GM12878 (cell line): Measurements from ENCODE around the gene PHETA2.

ENCODE experiments used
- EGR1 ChIP-seq, 2 experiments: IDR thresholded peaks; 1 replicate in 1 of 2; 2 replicates in 1 of 2; pipeline ENCODE4 v1.6.1; 2011 to 2012; ENCODE audit warnings: low read depth in 2 of 2, low read length in 2 of 2, borderline replicate concordance in 1 of 2, mild to moderate bottlenecking in 1 of 2, moderate library complexity in 1 of 2
- NR2F1 ChIP-seq: fragments of 450-650 bp; conservative IDR thresholded peaks from 2 replicates; pipeline ENCODE4 v1.6.1; 2017; ENCODE audit warnings: mild to moderate bottlenecking
- POLR2A ChIP-seq: IDR thresholded peaks from 2 replicates; pipeline ENCODE4 v1.6.1; 2011; ENCODE audit warnings: low read depth, mild to moderate bottlenecking, low read length
- POLR2AphosphoS5 ChIP-seq: IDR thresholded peaks from 2 replicates; pipeline ENCODE4 v1.6.1; 2011; ENCODE audit warnings: mild to moderate bottlenecking, low read length, inconsistent platforms
- RAD21 ChIP-seq: IDR thresholded peaks from 2 replicates; pipeline ENCODE4 v1.6.1; 2011; ENCODE audit warnings: mild to moderate bottlenecking, low read depth, low read length, moderate library complexity; ENCODE audit not compliant: insufficient read depth
- RELA ChIP-seq: fragments of 450-650 bp; IDR thresholded peaks from 2 replicates; pipeline ENCODE4 v1.8.0; 2014; ENCODE audit warnings: borderline replicate concordance; ENCODE audit not compliant: partially characterized antibody
- TF ChIP-seq, protein P1 (sequence below), 3 experiments: IDR thresholded peaks in 2 of 3; conservative IDR thresholded peaks in 1 of 3; 2 replicates each; pipeline ENCODE4 v1.5.1; 2011; ENCODE audit warnings: low read depth in 3 of 3, low read length in 3 of 3, mild to moderate bottlenecking in 3 of 3, control low read depth in 2 of 3, moderate library complexity in 2 of 3, inconsistent platforms in 1 of 3, mixed read lengths in 1 of 3; ENCODE audit not compliant: control insufficient read depth in 2 of 3, insufficient read depth in 1 of 3; ENCODE audit errors: extremely low read depth in 1 of 3
- TF ChIP-seq, protein P2 (sequence below): fragments of 450-650 bp; IDR thresholded peaks from 2 replicates; pipeline ENCODE4 v1.6.1; 2014; ENCODE audit warnings: mild to moderate bottlenecking
- TF ChIP-seq, protein P3 (sequence below): fragments of 450-650 bp; IDR thresholded peaks from 2 replicates; pipeline ENCODE4 v1.6.1; 2017; ENCODE audit warnings: mild to moderate bottlenecking

DNA sequence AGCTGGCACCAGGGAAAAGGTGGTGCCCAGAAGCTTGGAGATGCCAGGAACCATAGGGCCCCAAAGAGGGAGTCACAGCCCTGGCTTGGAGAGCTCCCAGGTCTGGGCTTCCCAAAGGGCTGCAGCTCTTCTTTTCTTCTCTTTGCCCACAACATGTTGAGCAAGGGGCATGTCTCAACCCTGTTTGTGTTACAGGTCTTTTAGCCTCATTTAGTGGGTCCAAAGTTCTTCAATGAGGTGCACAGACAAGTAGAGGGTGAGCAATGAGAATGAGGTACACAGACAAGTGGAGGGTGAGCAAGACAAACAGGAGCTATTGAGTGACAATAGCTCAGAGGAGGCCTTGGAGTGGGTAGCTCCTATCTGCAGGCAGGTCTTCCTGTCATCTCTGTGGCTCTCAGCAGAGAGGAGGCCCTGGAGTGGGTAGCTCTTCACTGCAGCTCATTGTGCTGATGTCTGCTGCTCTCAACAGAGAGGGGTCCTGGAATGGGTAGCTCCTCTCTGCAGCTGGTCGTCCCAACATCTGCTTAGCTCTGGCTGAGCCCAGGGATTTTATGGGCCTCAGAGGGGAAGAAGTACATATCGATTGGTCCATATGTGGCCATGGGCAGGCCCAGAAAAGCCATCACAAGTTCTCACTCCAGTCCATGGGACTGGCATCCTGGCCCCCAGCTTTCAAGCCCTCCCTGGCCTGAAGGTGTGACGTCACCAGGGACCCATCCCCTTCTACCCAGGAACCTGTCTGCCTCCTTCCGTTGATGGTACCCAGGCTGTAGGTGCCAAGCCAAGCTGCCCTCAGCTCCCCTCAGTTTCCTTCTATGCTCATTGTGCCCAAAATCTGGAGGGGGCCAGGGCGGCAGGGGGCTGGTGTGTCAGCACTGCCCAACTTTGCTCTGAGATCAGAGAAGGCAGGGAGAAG lies 40.5 kb upstream of the PHETA2 start:
- no peak for TF ChIP-seq POLR2AphosphoS5
- no peak for TF ChIP-seq EGR1 (IDR thresholded peaks at IDR 0.05; ENCODE audit: borderline replicate concordance in 1 of 2, low read depth in 2 of 2, low read length in 2 of 2)
- TF ChIP-seq, protein P1, sequence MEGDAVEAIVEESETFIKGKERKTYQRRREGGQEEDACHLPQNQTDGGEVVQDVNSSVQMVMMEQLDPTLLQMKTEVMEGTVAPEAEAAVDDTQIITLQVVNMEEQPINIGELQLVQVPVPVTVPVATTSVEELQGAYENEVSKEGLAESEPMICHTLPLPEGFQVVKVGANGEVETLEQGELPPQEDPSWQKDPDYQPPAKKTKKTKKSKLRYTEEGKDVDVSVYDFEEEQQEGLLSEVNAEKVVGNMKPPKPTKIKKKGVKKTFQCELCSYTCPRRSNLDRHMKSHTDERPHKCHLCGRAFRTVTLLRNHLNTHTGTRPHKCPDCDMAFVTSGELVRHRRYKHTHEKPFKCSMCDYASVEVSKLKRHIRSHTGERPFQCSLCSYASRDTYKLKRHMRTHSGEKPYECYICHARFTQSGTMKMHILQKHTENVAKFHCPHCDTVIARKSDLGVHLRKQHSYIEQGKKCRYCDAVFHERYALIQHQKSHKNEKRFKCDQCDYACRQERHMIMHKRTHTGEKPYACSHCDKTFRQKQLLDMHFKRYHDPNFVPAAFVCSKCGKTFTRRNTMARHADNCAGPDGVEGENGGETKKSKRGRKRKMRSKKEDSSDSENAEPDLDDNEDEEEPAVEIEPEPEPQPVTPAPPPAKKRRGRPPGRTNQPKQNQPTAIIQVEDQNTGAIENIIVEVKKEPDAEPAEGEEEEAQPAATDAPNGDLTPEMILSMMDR (IDR thresholded peaks at IDR 0.05 in 2 of 3, conservative IDR thresholded peaks at IDR 0.05 in 1 of 3; ENCODE audit: control insufficient read depth in 2 of 3, extremely low read depth in 1 of 3, insufficient read depth in 1 of 3, low read depth in 3 of 3, low read length in 3 of 3) = no peak
- TF ChIP-seq RELA = no peak
- TF ChIP-seq RAD21 = no peak
- TF ChIP-seq, protein P2, sequence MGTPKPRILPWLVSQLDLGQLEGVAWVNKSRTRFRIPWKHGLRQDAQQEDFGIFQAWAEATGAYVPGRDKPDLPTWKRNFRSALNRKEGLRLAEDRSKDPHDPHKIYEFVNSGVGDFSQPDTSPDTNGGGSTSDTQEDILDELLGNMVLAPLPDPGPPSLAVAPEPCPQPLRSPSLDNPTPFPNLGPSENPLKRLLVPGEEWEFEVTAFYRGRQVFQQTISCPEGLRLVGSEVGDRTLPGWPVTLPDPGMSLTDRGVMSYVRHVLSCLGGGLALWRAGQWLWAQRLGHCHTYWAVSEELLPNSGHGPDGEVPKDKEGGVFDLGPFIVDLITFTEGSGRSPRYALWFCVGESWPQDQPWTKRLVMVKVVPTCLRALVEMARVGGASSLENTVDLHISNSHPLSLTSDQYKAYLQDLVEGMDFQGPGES = no peak
- TF ChIP-seq POLR2A = no peak
- TF ChIP-seq, protein P3, sequence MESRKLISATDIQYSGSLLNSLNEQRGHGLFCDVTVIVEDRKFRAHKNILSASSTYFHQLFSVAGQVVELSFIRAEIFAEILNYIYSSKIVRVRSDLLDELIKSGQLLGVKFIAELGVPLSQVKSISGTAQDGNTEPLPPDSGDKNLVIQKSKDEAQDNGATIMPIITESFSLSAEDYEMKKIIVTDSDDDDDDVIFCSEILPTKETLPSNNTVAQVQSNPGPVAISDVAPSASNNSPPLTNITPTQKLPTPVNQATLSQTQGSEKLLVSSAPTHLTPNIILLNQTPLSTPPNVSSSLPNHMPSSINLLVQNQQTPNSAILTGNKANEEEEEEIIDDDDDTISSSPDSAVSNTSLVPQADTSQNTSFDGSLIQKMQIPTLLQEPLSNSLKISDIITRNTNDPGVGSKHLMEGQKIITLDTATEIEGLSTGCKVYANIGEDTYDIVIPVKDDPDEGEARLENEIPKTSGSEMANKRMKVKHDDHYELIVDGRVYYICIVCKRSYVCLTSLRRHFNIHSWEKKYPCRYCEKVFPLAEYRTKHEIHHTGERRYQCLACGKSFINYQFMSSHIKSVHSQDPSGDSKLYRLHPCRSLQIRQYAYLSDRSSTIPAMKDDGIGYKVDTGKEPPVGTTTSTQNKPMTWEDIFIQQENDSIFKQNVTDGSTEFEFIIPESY = no peak
- no peak for TF ChIP-seq NR2F1
